HEK293 (cell line): ENCODE results near the gene TCEAL4.

Source experiments
- ZIC2 ChIP-seq: fragments of 450-650 bp; formaldehyde crosslinking; IDR thresholded peaks from 2 replicates; pipeline ENCODE4 v1.5.1; 2016; ENCODE audit warnings: missing biosample characterization, missing genetic modification characterization
- ZNF621 ChIP-seq: fragments of 450-650 bp; formaldehyde crosslinking; IDR thresholded peaks from 2 replicates; pipeline ENCODE4 v1.5.1; 2017; ENCODE audit warnings: missing biosample characterization, missing genetic modification characterization

- TF ChIP-seq ZNF621, result no peak
- TF ChIP-seq ZIC2 (tag by site-specific recombination), result no peak
Measured at GRCh38 chrX:103628386-103629317, 43.3 kb downstream of the TCEAL4 start, which contains the start of gene TCEAL1.
